ENCODE data around the gene TTC23.
"Not testable (repeated sequence)": the region's sequence is repeated elsewhere in the genome, so short reads cannot be mapped to it uniquely, and the experiment has no call there.

TTC23 gene

GRCh38 chr15:99211926-99212325, 37.5 kb downstream of the TTC23 start:
- no peak for DNase-seq
- in situ Hi-C loops (cut with HindIII; ENCODE audit: low pct_ligation_motif_present, low pct_unique_long_range_greater_than_20kb, low sequenced_read_pairs), result no loop called here

GRCh38 chr15:99210334-99210733, 39.0 kb downstream of the TTC23 start:
- in situ Hi-C loops (cut with HindIII; ENCODE audit: low pct_ligation_motif_present, low pct_unique_long_range_greater_than_20kb, low sequenced_read_pairs), result no loop called here
- no peak for DNase-seq

GRCh38 chr15:99209326-99209725, 40.1 kb downstream of the TTC23 start:
- in situ Hi-C loops (cut with HindIII; ENCODE audit: low pct_ligation_motif_present, low pct_unique_long_range_greater_than_20kb, low sequenced_read_pairs), result loop anchor here (10.0 kb wide), 1 partner anchor 105 kb away; the partner anchor contains the start of gene SYNM
- DNase-seq, result no peak

- in situ Hi-C loops (cut with HindIII; ENCODE audit: low pct_ligation_motif_present, low pct_unique_long_range_greater_than_20kb, low sequenced_read_pairs), result loop anchor here (10.0 kb wide), 1 partner anchor 103 kb away; the partner anchor contains the start of gene SYNM
- DNase-seq, result no peak
These were observed 41.7 kb downstream of the TTC23 start for GRCh38 chr15:99207672-99208071.

GRCh38 chr15:99202176-99202552, 47.2 kb downstream of the TTC23 start:
- in situ Hi-C loops (cut with HindIII; ENCODE audit: low pct_ligation_motif_present, low pct_unique_long_range_greater_than_20kb, low sequenced_read_pairs), result loop anchor here (10.0 kb wide), 1 partner anchor 97 kb away; the partner anchor contains the start of gene SYNM

GRCh38 chr15:99201408-99202175, 47.8 kb downstream of the TTC23 start:
- DNase-seq, result no peak
- in situ Hi-C loops (cut with HindIII; ENCODE audit: low pct_ligation_motif_present, low pct_unique_long_range_greater_than_20kb, low sequenced_read_pairs), result loop anchor here (10.0 kb wide), 1 partner anchor 97 kb away; the partner anchor contains the start of gene SYNM

More at GRCh38 chr15:99202176-99202552, 47.2 kb downstream of the TTC23 start:
- DNase-seq, result no peak

GRCh38 chr15:99197856-99198255, 51.5 kb downstream of the TTC23 start:
- in situ Hi-C loops (cut with HindIII; ENCODE audit: low pct_ligation_motif_present, low pct_unique_long_range_greater_than_20kb, low sequenced_read_pairs), result no loop called here
- peak; percentile 43 for DNase-seq

- in situ Hi-C loops (cut with HindIII; ENCODE audit: low pct_ligation_motif_present, low pct_unique_long_range_greater_than_20kb, low sequenced_read_pairs); DNase-seq: not testable (repeated sequence)
These were observed 57.2 kb downstream of the TTC23 start for GRCh38 chr15:99192181-99192580.

GRCh38 chr15:99187936-99188335, 61.4 kb downstream of the TTC23 start:
- DNase-seq, result no peak
- in situ Hi-C loops (cut with HindIII; ENCODE audit: low pct_ligation_motif_present, low pct_unique_long_range_greater_than_20kb, low sequenced_read_pairs), result no loop called here

GRCh38 chr15:99185414-99186130, 63.8 kb downstream of the TTC23 start:
- in situ Hi-C loops (cut with HindIII; ENCODE audit: low pct_ligation_motif_present, low pct_unique_long_range_greater_than_20kb, low sequenced_read_pairs), result no loop called here
- no peak for DNase-seq

GRCh38 chr15:99182791-99183190, 66.6 kb downstream of the TTC23 start:
- in situ Hi-C loops (cut with HindIII; ENCODE audit: low pct_ligation_motif_present, low pct_unique_long_range_greater_than_20kb, low sequenced_read_pairs), result no loop called here
- no peak for DNase-seq

- DNase-seq, result no peak
- in situ Hi-C loops (cut with HindIII; ENCODE audit: low pct_ligation_motif_present, low pct_unique_long_range_greater_than_20kb, low sequenced_read_pairs), result no loop called here
These were observed 67.8 kb downstream of the TTC23 start for GRCh38 chr15:99181545-99181971.

GRCh38 chr15:99180964-99181306, 68.4 kb downstream of the TTC23 start:
- no peak for DNase-seq
- in situ Hi-C loops (cut with HindIII; ENCODE audit: low pct_ligation_motif_present, low pct_unique_long_range_greater_than_20kb, low sequenced_read_pairs), result no loop called here

GRCh38 chr15:99180086-99180963, 69.1 kb downstream of the TTC23 start:
- no peak for DNase-seq
- in situ Hi-C loops (cut with HindIII; ENCODE audit: low pct_ligation_motif_present, low pct_unique_long_range_greater_than_20kb, low sequenced_read_pairs), result no loop called here

GRCh38 chr15:99177679-99178078, 71.7 kb downstream of the TTC23 start:
- in situ Hi-C loops (cut with HindIII; ENCODE audit: low pct_ligation_motif_present, low pct_unique_long_range_greater_than_20kb, low sequenced_read_pairs), result no loop called here
- DNase-seq, result no peak

- DNase-seq, result no peak
- in situ Hi-C loops (cut with HindIII; ENCODE audit: low pct_ligation_motif_present, low pct_unique_long_range_greater_than_20kb, low sequenced_read_pairs), result no loop called here
These were observed 72.6 kb downstream of the TTC23 start for GRCh38 chr15:99176757-99177156.

GRCh38 chr15:99174567-99175395, 74.6 kb downstream of the TTC23 start:
- in situ Hi-C loops (cut with HindIII; ENCODE audit: low pct_ligation_motif_present, low pct_unique_long_range_greater_than_20kb, low sequenced_read_pairs), result no loop called here
- DNase-seq, result no peak

GRCh38 chr15:99172989-99173388, 76.4 kb downstream of the TTC23 start:
- no peak for DNase-seq
- in situ Hi-C loops (cut with HindIII; ENCODE audit: low pct_ligation_motif_present, low pct_unique_long_range_greater_than_20kb, low sequenced_read_pairs), result no loop called here

Measured in ACHN (cell line).